GM12878 (cell line): Measurements from ENCODE around the gene HIVEP2. TPM values are rescaled to one million over a fixed set of nuclear protein-coding genes. Genes with fewer than 3 reads are reported as not detected.

Experiments
- ATAC-seq: fragments of 200-7000 bp; cut with Tn5 transposase; 3 replicates; pipeline ENCODE4 v1.9.1; 2020; ENCODE audit warnings: mild to moderate bottlenecking, moderate library complexity
- BruUV-seq: library from RNA; stranded (reverse); fragments of 400-500 nt; replicated peaks from 2 replicates; lab custom pipeline; 2021; lab: Mats Ljungman, UMichigan
- CTCF ChIA-PET: fragments of 300-600 bp; sonication (Branson Sonifier 250); formaldehyde crosslinking; extraction: SDS; loops from one replicate; lab custom pipeline; 2021; ENCODE audit warnings: inconsistent platforms; lab: Yijun Ruan, JAX
- POLR2A ChIA-PET: fragments of 350-600 bp; formaldehyde crosslinking; extraction: SDS; loops from one replicate; lab custom pipeline; 2021; ENCODE audit warnings: inconsistent platforms; lab: Charles Lee
- RAD21 ChIA-PET: fragments of 300-600 bp; sonication (Branson Sonifier 250); formaldehyde crosslinking; loops from one replicate; lab custom pipeline; 2023; ENCODE audit warnings: antibody characterized with exemption; ENCODE audit not compliant: unreplicated experiment; lab: Charles Lee
- SMC1A ChIA-PET: fragments of 300-600 bp; sonication (Branson Sonifier 250); formaldehyde crosslinking; loops from one replicate; lab custom pipeline; 2023; ENCODE audit not compliant: unreplicated experiment, uncharacterized antibody; lab: Charles Lee
- DNase-seq: peaks from one replicate; pipeline ENCODE4 v3.0.0-alpha.2; 2011; ENCODE audit warnings: low read depth, low spot score
- FAIRE-seq: peaks from 3 replicates; lab custom pipeline; 2011; peaks lifted over from hg19 to GRCh38; lab: Jason Lieb, UNC
- H2AFZ ChIP-seq: 2 replicates; pipeline ENCODE4 v1.6.0; 2011; ENCODE audit warnings: low read depth, low read length, control low read depth; ENCODE audit not compliant: control insufficient read depth
- H3K27ac ChIP-seq: 2 replicates; pipeline ENCODE4 v1.5.1; 2011; ENCODE audit warnings: control low read depth; ENCODE audit not compliant: control insufficient read depth, insufficient read depth
- H3K27me3 ChIP-seq, 2 experiments: replicated peaks in 1 of 2; 2 replicates each; pipeline versions ENCODE4 v1.6.0 to v1.6.1; 2011; ENCODE audit warnings: low read length in 1 of 2; ENCODE audit not compliant: control insufficient read depth in 2 of 2, insufficient read depth in 2 of 2
- H3K36me3 ChIP-seq, 2 experiments: 2 replicates each; pipeline ENCODE4 v1.5.1; 2011; ENCODE audit warnings: low read length in 1 of 2; ENCODE audit not compliant: control insufficient read depth in 2 of 2, insufficient read depth in 2 of 2
- H3K4me1 ChIP-seq: 2 replicates; pipeline ENCODE4 v1.6.1; 2011; ENCODE audit warnings: mild to moderate bottlenecking, low read length, moderate library complexity, mixed read lengths; ENCODE audit not compliant: control insufficient read depth, insufficient read depth
- H3K4me2 ChIP-seq: 2 replicates; pipeline ENCODE4 v1.6.0; 2011; ENCODE audit warnings: control low read depth; ENCODE audit not compliant: control insufficient read depth, insufficient read depth
- H3K4me3 ChIP-seq: fragments of 200-600 bp; sonication (generic); 2 replicates; pipeline ENCODE4 v1.5.1; 2016
- H3K79me2 ChIP-seq: 2 replicates; pipeline ENCODE4 v1.6.0; 2011; ENCODE audit warnings: low read length; ENCODE audit not compliant: control insufficient read depth, insufficient read depth
- H3K9ac ChIP-seq: 2 replicates; pipeline ENCODE4 v1.8.0; 2011; ENCODE audit warnings: low read length, control low read depth, mixed read lengths; ENCODE audit not compliant: control insufficient read depth, insufficient read depth
- H3K9me3 ChIP-seq: replicated peaks from 3 replicates; pipeline ENCODE4 v1.5.1; 2011; ENCODE audit warnings: mild to moderate bottlenecking, low read length; ENCODE audit not compliant: control insufficient read depth, insufficient read depth
- H4K20me1 ChIP-seq: 2 replicates; pipeline ENCODE4 v1.6.0; 2011; ENCODE audit not compliant: control insufficient read depth, insufficient read depth
- BRCA1 ChIP-seq: IDR thresholded peaks from 2 replicates; pipeline ENCODE4 v1.6.1; 2011; ENCODE audit warnings: low read depth, low read length, improper control_type of control experiment
- CEBPZ ChIP-seq: fragments of 150-350 bp; IDR thresholded peaks from 2 replicates; pipeline ENCODE4 v1.6.1; 2016; ENCODE audit warnings: low read depth, low read length
- EED ChIP-seq: sonication (generic); IDR thresholded peaks from 2 replicates; pipeline ENCODE4 v1.6.1; 2016; ENCODE audit warnings: antibody characterized with exemption, low read depth
- FOXK2 ChIP-seq: fragments of 450-650 bp; IDR thresholded peaks from 2 replicates; pipeline ENCODE4 v1.6.1; 2017; ENCODE audit warnings: mild to moderate bottlenecking, moderate library complexity
- NR2C2 ChIP-seq: IDR thresholded peaks from 2 replicates; pipeline ENCODE4 v1.6.1; 2011; ENCODE audit warnings: borderline replicate concordance, low read depth; ENCODE audit not compliant: control insufficient read depth, insufficient read length
- RAD51 ChIP-seq: fragments of 450-650 bp; IDR thresholded peaks from 2 replicates; pipeline ENCODE4 v1.6.1; 2016; ENCODE audit warnings: moderate library complexity, mild to moderate bottlenecking, inconsistent platforms
- TAF1 ChIP-seq: IDR thresholded peaks from 2 replicates; pipeline ENCODE4 v1.6.1; 2011; ENCODE audit warnings: mild to moderate bottlenecking, low read depth, low read length, borderline replicate concordance
- ZNF217 ChIP-seq: fragments of 450-650 bp; IDR thresholded peaks from 2 replicates; pipeline ENCODE4 v1.6.1; 2017; ENCODE audit warnings: antibody characterized with exemption, mild to moderate bottlenecking
- ZNF274 ChIP-seq: IDR thresholded peaks from one replicate; pipeline ENCODE4 v1.8.0; 2011; ENCODE audit not compliant: insufficient read length, insufficient read depth
- ZZZ3 ChIP-seq: IDR thresholded peaks from 2 replicates; pipeline ENCODE4 v1.6.1; 2011; ENCODE audit warnings: low read depth; ENCODE audit not compliant: control insufficient read depth, insufficient read length
- WGBS: methylation state at CpG from one replicate; pipeline ENCODE4 v1.1.6; 2016; ENCODE audit warnings: low lambda C conversion rate; ENCODE audit not compliant: insufficient replicate concordance, insufficient coverage; ENCODE audit errors: missing lambda C conversion rate; 5-methylcytosine and 5-hydroxymethylcytosine counted together
- in situ Hi-C: fragments of 300-500 bp; cut with MboI; formaldehyde crosslinking; loops from 9 replicates; pipeline ENCODE4 v1.14.3; 2018; ENCODE audit warnings: mixed read lengths
- intact Hi-C: fragments of 100-400 bp; cut with micrococcal nuclease; formaldehyde crosslinking; loops from one replicate; pipeline ENCODE4 v1.14.2; 2022; ENCODE audit not compliant: unreplicated experiment
- polyA plus RNA-seq, 11 experiments: library from polyadenylated mRNA; depleted of rRNA in 4 of 11; unstranded in 6 of 11; stranded (reverse) in 5 of 11; fragments of >200 nt; fragmentation: Nextera tagmentation in 4 of 11; fragmentation: Illumina TruSeq in 1 of 11; extraction: Ambion mirVana in 4 of 11; extraction: Trizol in 1 of 11; gene quantifications; 1 replicate in 1 of 11; 2 replicates in 10 of 11; pipeline versions ENCODE4 v1.2.1 to v1.2.3, GENCODE V29; 2011 to 2016; ENCODE audit warnings: inconsistent platforms in 2 of 11, missing spikeins in 2 of 11, low read depth in 1 of 11
- total RNA-seq, 4 experiments: library from RNA; depleted of rRNA in 3 of 4; stranded (reverse); fragments of >200 nt in 3 of 4; fragmentation: Illumina TruSeq in 1 of 4; extraction: Trizol in 1 of 4; gene quantifications; 2 replicates each; pipeline versions ENCODE4 v1.2.1 to v1.2.3, GENCODE V29; 2013 to 2021

Gene HIVEP2
- total and polyA plus RNA-seq, 10 of the 15 experiments (the other 5 are each of a cell fraction or from before 2014, with no cell fraction given), result 1.2 to 15.7 (median 10.2) TPM

DNA sequence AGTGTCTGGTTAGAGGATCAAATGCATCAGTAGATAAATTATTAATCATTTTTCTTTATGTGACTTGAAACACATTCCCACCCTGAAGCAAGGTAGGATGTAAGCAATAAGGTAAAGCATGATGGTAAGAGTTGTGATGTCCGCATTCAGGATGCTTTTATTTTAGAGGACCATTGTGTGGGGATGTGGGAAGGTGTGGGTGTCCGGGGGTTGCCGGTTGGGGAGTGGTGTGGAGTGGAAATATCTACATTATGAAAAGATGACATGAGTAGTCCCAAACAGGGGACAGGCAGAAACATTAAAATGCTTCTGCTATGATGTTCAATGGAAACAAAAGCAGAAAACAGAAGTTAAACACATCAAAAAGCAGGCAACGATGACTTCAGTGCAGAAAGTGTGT lies 215.4 kb downstream of the HIVEP2 start:
- Histone ChIP-seq H3K4me2 (no peak overlapping the region), H2AFZ (no peak overlapping the region), H4K20me1 (no peaks in the 10 kb centered on the region), H3K27ac (no peak overlapping the region), H3K4me1 (no peaks in the 10 kb centered on the region), H3K79me2 (no peaks in the 10 kb centered on the region), H3K27me3 (no peaks in the 10 kb centered on the region), H3K36me3 (no peaks in the 10 kb centered on the region), H3K9me3 (no peaks in the 10 kb centered on the region), H3K9ac (no peak overlapping the region), H3K4me3 (no peak overlapping the region)
- ChIA-PET POLR2A (no interaction called here), SMC1A (no interaction called here), RAD21 (no interaction called here), CTCF (no interaction called here)
- intact Hi-C loops, result no loop called here
- no TSS peak for BruUV-seq
- no peak; the same call in 2 of the 3 replicates for ATAC-seq
- in situ Hi-C loops, result no loop called here
- FAIRE-seq, result peak; percentile 35
- WGBS, result 47% methylated on average over 4 of the region's 4 CpGs
- no peak for DNase-seq
- no peak for TF ChIP-seq CEBPZ

DNA sequence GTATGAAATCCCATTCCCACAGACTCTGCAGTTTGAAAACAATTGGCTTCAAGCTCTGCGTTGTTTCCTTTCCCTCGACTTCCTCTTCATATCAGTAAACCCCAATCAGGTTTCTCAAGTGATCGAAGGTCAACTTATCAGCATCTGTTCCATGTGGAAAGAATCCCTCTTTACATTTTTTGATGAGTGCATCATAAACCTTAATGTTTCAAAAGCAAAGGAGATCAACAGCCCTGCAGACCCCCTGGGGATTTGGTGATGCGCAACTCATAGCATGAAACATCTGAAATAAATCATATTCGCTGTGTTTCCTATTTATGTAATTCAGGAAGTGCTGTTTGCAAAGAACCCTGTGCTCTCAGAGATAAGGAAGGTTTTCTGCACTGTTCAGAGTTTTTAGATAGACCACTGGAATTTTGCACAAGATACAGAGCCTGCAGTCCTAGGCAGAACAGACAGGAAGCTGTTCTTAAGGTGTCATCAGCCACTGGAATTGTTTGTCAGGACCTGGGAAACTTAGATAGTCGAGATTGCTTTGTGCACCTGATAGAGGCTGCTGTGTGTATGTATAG lies 216.0 kb downstream of the HIVEP2 start:
- Histone ChIP-seq H3K27ac (no peak overlapping the region), H3K36me3 (no peaks in the 10 kb centered on the region), H3K4me3 (no peak overlapping the region), H3K79me2 (no peaks in the 10 kb centered on the region), H3K9me3 (no peaks in the 10 kb centered on the region), H3K4me1 (no peaks in the 10 kb centered on the region), H3K9ac (no peak overlapping the region), H2AFZ (no peak overlapping the region; the same call in 1 of the 2 replicates), H3K27me3 (no peaks in the 10 kb centered on the region), H3K4me2 (no peak overlapping the region), H4K20me1 (no peaks in the 10 kb centered on the region)
- no peak for DNase-seq
- peak; percentile 14; the same call in 1 of the 3 replicates for ATAC-seq
- 11% methylated on average over 6 of the region's 6 CpGs for WGBS
- TF ChIP-seq RAD51 (no peak), TAF1 (no peak), ZNF274 (no peak), ZZZ3 (no peak), BRCA1 (no peak), EED (no peak), NR2C2 (no peak), FOXK2 (no peak), ZNF217 (no peak)
- ChIA-PET POLR2A (no interaction called here), CTCF (interaction anchor here (1.0 kb wide), 1 partner anchor 306 kb away, joined by 3 read pairs; no protein-coding TSS in a partner anchor), RAD21 (no interaction called here), SMC1A (no interaction called here)
- no peak for FAIRE-seq
- intact Hi-C loops (no loop called here), in situ Hi-C loops (no loop called here)
- BruUV-seq, result no TSS peak
